Endothelial cell of umbilical vein (primary cell): ENCODE data around the gene INPP4B. TPM values are rescaled to one million over a fixed set of nuclear protein-coding genes. Genes with fewer than 3 reads are reported as not detected.

Experiments
- BruUV-seq: library from RNA; stranded (reverse); fragments of 400-500 nt; replicated peaks from 2 replicates; lab custom pipeline; 2021; lab: Mats Ljungman, UMichigan
- CTCF ChIA-PET: fragments of 300-600, 350-600 bp; sonication (Branson Sonifier 250); formaldehyde crosslinking; loops from one replicate; lab custom pipeline; 2021; ENCODE audit warnings: antibody characterized with exemption, inconsistent platforms; lab: Charles Lee
- POLR2A ChIA-PET: fragments of 300-600, 350-600 bp; sonication (Branson Sonifier 250); formaldehyde crosslinking; loops from one replicate; lab custom pipeline; 2021; ENCODE audit warnings: antibody characterized with exemption, inconsistent platforms; lab: Charles Lee
- DNase-seq: peaks from one replicate; pipeline ENCODE4 v3.0.0-alpha.2; 2011; ENCODE audit warnings: low read depth, low spot score
- FAIRE-seq: peaks from 2 replicates; lab custom pipeline; 2011; peaks lifted over from hg19 to GRCh38; lab: Jason Lieb, UNC
- H2AFZ ChIP-seq: 2 replicates; pipeline ENCODE4 v1.6.0; 2012; ENCODE audit warnings: low read depth, low read length, control low read depth, inconsistent platforms
- H3K27ac ChIP-seq: 2 replicates; pipeline ENCODE4 v1.5.1; 2011; ENCODE audit warnings: low read depth, mild to moderate bottlenecking, control low read depth, low read length, moderate library complexity; ENCODE audit not compliant: insufficient read depth
- H3K27me3 ChIP-seq, 2 experiments: 2 replicates each; pipeline versions ENCODE4 v1.6.0 to v1.6.1; 2011; ENCODE audit warnings: low read length in 2 of 2, mixed read lengths in 1 of 2; ENCODE audit not compliant: control insufficient read depth in 2 of 2, insufficient read depth in 2 of 2
- H3K36me3 ChIP-seq, 2 experiments: 2 replicates in 1 of 2; 3 replicates in 1 of 2; pipeline ENCODE4 v1.5.1; 2011; ENCODE audit warnings: low read length in 2 of 2, mild to moderate bottlenecking in 1 of 2, moderate library complexity in 1 of 2; ENCODE audit not compliant: control insufficient read depth in 2 of 2, insufficient read depth in 2 of 2; ENCODE audit errors: extremely low read depth in 1 of 2
- H3K4me1 ChIP-seq: 3 replicates; pipeline ENCODE4 v1.5.1; 2011; ENCODE audit warnings: mild to moderate bottlenecking, low read length; ENCODE audit not compliant: control insufficient read depth, insufficient read depth; ENCODE audit errors: extremely low read depth
- H3K4me2 ChIP-seq: 2 replicates; pipeline ENCODE4 v1.6.1; 2011; ENCODE audit warnings: low read length, control low read depth, mixed read lengths; ENCODE audit not compliant: insufficient read depth
- H3K4me3 ChIP-seq, 3 experiments: fragments of 200-600 bp in 1 of 3; sonication (generic), shearing (Covaris generic) in 1 of 3; replicated peaks in 1 of 3; 2 replicates each; pipeline ENCODE4 v1.5.1; 2011 to 2016; ENCODE audit warnings: control low read depth in 3 of 3, low read length in 3 of 3, mild to moderate bottlenecking in 2 of 3, inconsistent platforms in 1 of 3, low read depth in 1 of 3, moderate library complexity in 1 of 3; ENCODE audit not compliant: insufficient read depth in 1 of 3
- H3K79me2 ChIP-seq: 2 replicates; pipeline ENCODE4 v1.6.0; 2012; ENCODE audit warnings: low read length, inconsistent platforms; ENCODE audit not compliant: control insufficient read depth, insufficient read depth
- H3K9ac ChIP-seq: replicated peaks from 2 replicates; pipeline ENCODE3; 2011; ENCODE audit warnings: low read length, control low read depth; ENCODE audit not compliant: insufficient read depth; ENCODE audit errors: extremely low read depth
- H3K9me1 ChIP-seq: replicated peaks from 3 replicates; pipeline ENCODE4 v1.6.0; 2011; ENCODE audit warnings: mild to moderate bottlenecking, low read length; ENCODE audit not compliant: control insufficient read depth, insufficient read depth; ENCODE audit errors: extremely low read depth
- H3K9me3 ChIP-seq: replicated peaks from 2 replicates; pipeline ENCODE4 v1.5.1; 2012; ENCODE audit warnings: low read length, inconsistent platforms; ENCODE audit not compliant: control insufficient read depth, insufficient read depth
- H4K20me1 ChIP-seq: replicated peaks from 2 replicates; pipeline ENCODE3; 2011; ENCODE audit warnings: mild to moderate bottlenecking, low read length; ENCODE audit not compliant: control insufficient read depth, insufficient read depth; ENCODE audit errors: extremely low read depth
- EZH2 ChIP-seq: IDR thresholded peaks from 2 replicates; pipeline ENCODE4 v1.6.1; 2012; ENCODE audit warnings: borderline replicate concordance, low read depth, mild to moderate bottlenecking, moderate library complexity, low read length, inconsistent platforms; ENCODE audit not compliant: severe bottlenecking
- FOS ChIP-seq: IDR thresholded peaks from 2 replicates; pipeline ENCODE4 v1.6.1; 2011; ENCODE audit warnings: mild to moderate bottlenecking, low read length, moderate library complexity, borderline replicate concordance; ENCODE audit not compliant: insufficient read depth
- GATA2 ChIP-seq: IDR thresholded peaks from 2 replicates; pipeline ENCODE4 v1.7.0; 2011; ENCODE audit warnings: low read depth, mild to moderate bottlenecking, moderate library complexity, mixed read lengths, low read length; ENCODE audit not compliant: insufficient read length, insufficient read depth
- JUN ChIP-seq: IDR thresholded peaks from 2 replicates; pipeline ENCODE4 v1.6.1; 2011; ENCODE audit warnings: borderline replicate concordance, low read depth; ENCODE audit not compliant: insufficient read length, insufficient read depth
- MYC ChIP-seq: IDR thresholded peaks from one replicate; pipeline ENCODE4 v1.6.1; 2011; ENCODE audit warnings: mild to moderate bottlenecking, low read depth, low read length
- POLR2A ChIP-seq: IDR thresholded peaks from 2 replicates; pipeline ENCODE4 v1.6.1; 2012; ENCODE audit warnings: low read depth, mild to moderate bottlenecking, control low read depth, low read length
- POLR2AphosphoS5 ChIP-seq: IDR thresholded peaks from 2 replicates; pipeline ENCODE4 v1.6.1; 2012; ENCODE audit warnings: low read depth, mild to moderate bottlenecking, control low read depth, low read length, moderate library complexity; ENCODE audit not compliant: insufficient read depth
- dilution Hi-C: fragments of 300-500 bp; cut with MboI; formaldehyde crosslinking; loops from one replicate; pipeline ENCODE4 v1.15.0; 2019; ENCODE audit warnings: low sequenced_read_pairs; ENCODE audit not compliant: extremely low pct_ligation_motif_present
- intact Hi-C: fragments of 100-400 bp; cut with micrococcal nuclease; formaldehyde crosslinking; loops from one replicate; pipeline ENCODE4 v1.10.0; 2022
- polyA plus RNA-seq, 4 experiments: library from polyadenylated mRNA; depleted of rRNA in 3 of 4; stranded (reverse) in 3 of 4; unstranded in 1 of 4; fragments of >200 nt; gene quantifications; 2 replicates each; pipeline versions ENCODE4 v1.2.1 to v1.2.3, GENCODE V29; 2011 to 2012; ENCODE audit warnings: missing spikeins in 1 of 4
- total RNA-seq: library from RNA; stranded (reverse); gene quantifications from 2 replicates; pipeline ENCODE4 v1.2.3, GENCODE V29; 2021
- TF ChIP-seq, protein P1 (sequence below): IDR thresholded peaks from 2 replicates; pipeline ENCODE4 v1.6.1; 2011; ENCODE audit not compliant: insufficient read depth, insufficient read length
- TF ChIP-seq, protein P2 (sequence below), 2 donors: IDR thresholded peaks; 1 replicate in 1 of 2; 2 replicates in 1 of 2; pipeline ENCODE4 v1.5.1; 2011; ENCODE audit warnings: low read length in 2 of 2, mild to moderate bottlenecking in 2 of 2, moderate library complexity in 2 of 2, control low read depth in 1 of 2, inconsistent platforms in 1 of 2, low read depth in 1 of 2; ENCODE audit not compliant: insufficient read depth in 1 of 2; ENCODE audit errors: extremely low read depth in 1 of 2

INPP4B gene
- total and polyA plus RNA-seq, 2 donors (not counting 3 experiments of a cell fraction or from before 2014, with no cell fraction given): 0.41 to 3.1 TPM

DNA sequence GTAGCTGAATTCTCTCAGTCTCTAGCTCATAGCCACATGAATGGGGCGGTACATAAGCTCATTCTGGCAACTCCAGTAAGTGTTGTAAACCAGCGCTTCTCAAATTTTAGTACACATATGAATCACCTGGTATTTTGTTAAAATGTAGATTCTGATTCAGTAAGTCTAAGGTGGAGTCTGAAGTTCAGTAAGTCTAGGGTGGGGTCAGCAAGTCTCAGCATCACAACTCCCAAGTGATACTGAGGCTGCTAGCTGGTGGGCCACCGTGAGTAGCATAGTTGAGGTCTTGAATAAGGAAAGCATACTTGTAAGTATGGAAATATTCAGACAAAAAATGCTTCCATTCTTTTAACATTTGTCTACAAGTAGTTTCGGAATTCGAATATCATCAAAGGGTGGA, 36.1 kb upstream of the INPP4B start:
- Histone ChIP-seq H3K9me1 (no peaks in the 10 kb centered on the region), H3K27me3 (peaks cover 0 to 2% of the 10 kb centered on the region in 2 experiments), H3K4me1 (no peaks in the 10 kb centered on the region), H3K4me2 (no peak overlapping the region), H3K9me3 (no peaks in the 10 kb centered on the region), H3K79me2 (no peaks in the 10 kb centered on the region), H3K36me3 (no peaks in the 10 kb centered on the region), H3K4me3 (no peak overlapping the region), H2AFZ (no peak overlapping the region), H3K27ac (no peak overlapping the region), H3K9ac (no peak overlapping the region), H4K20me1 (no peaks in the 10 kb centered on the region)
- TF ChIP-seq POLR2A (no peak), EZH2 (no peak), JUN (no peak), POLR2AphosphoS5 (no peak), FOS (no peak), GATA2 (no peak), MYC (no peak)
- TF ChIP-seq, protein P1, sequence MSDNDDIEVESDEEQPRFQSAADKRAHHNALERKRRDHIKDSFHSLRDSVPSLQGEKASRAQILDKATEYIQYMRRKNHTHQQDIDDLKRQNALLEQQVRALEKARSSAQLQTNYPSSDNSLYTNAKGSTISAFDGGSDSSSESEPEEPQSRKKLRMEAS: no peak
- TF ChIP-seq, protein P2, sequence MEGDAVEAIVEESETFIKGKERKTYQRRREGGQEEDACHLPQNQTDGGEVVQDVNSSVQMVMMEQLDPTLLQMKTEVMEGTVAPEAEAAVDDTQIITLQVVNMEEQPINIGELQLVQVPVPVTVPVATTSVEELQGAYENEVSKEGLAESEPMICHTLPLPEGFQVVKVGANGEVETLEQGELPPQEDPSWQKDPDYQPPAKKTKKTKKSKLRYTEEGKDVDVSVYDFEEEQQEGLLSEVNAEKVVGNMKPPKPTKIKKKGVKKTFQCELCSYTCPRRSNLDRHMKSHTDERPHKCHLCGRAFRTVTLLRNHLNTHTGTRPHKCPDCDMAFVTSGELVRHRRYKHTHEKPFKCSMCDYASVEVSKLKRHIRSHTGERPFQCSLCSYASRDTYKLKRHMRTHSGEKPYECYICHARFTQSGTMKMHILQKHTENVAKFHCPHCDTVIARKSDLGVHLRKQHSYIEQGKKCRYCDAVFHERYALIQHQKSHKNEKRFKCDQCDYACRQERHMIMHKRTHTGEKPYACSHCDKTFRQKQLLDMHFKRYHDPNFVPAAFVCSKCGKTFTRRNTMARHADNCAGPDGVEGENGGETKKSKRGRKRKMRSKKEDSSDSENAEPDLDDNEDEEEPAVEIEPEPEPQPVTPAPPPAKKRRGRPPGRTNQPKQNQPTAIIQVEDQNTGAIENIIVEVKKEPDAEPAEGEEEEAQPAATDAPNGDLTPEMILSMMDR (IDR thresholded peaks at IDR 0.05; ENCODE audit: extremely low read depth in 1 of 2, insufficient read depth in 1 of 2, low read depth in 1 of 2, low read length in 2 of 2): no peak
- BruUV-seq: no TSS peak
- POLR2A ChIA-PET: no interaction called here
- CTCF ChIA-PET: interaction anchor here (0.7 kb wide), 1 partner anchor 229 kb away, joined by 4 read pairs; no protein-coding TSS in a partner anchor
- FAIRE-seq: no peak
- no peak for DNase-seq
- dilution Hi-C loops (no loop called here), intact Hi-C loops (no loop called here)
